Measurements from ENCODE around the gene MID2. TPM values are rescaled to one million over a fixed set of nuclear protein-coding genes. Genes with fewer than 3 reads are reported as not detected.

The MID2 gene
- 6.4 to 10.3 TPM (median 8.5 TPM) in 5 replicates for total RNA-seq (2022; extraction: Qiagen RNA extraction; ENCODE audit: low read depth)

GRCh38 chrX:107825698-107826237 is at the start of gene MID2:
TSS of gene MID2 (plus strand) at chrX:107825866. CDS start at chrX:107826427, 561 bp downstream.

GRCh38 chrX:107777536-107777832 is 48.2 kb upstream of the MID2 start, which contains the start of gene NCBP2L:
TSS of gene NCBP2L (plus strand) at chrX:107777733. CDS start at chrX:107794221, 16,488 bp downstream.

Other genes with a start within 250 kb of the MID2 start
- 88.5 to 117 TPM (median 94.0 TPM) in 5 replicates for gene PRPS1, start 197.4 kb upstream of the MID2 start, total RNA-seq (2022; extraction: Qiagen RNA extraction; ENCODE audit: low read depth)
- 77.2 to 95.4 TPM (median 90.2 TPM) in 5 replicates for gene TSC22D3, start 50.1 kb upstream of the MID2 start, total RNA-seq (2022; extraction: Qiagen RNA extraction; ENCODE audit: low read depth)
- not detected in 5 replicates for gene NCBP2L, start 48.1 kb upstream of the MID2 start, total RNA-seq (2022; extraction: Qiagen RNA extraction; ENCODE audit: low read depth)
- not detected in 5 replicates for gene TEX13B, start 156.5 kb downstream of the MID2 start, total RNA-seq (2022; extraction: Qiagen RNA extraction; ENCODE audit: low read depth)
- gene VSIG1, start 219.2 kb downstream of the MID2 start, total RNA-seq (2022; extraction: Qiagen RNA extraction; ENCODE audit: low read depth) = 0.33 to 0.59 TPM (median 0.47 TPM) in 5 replicates

All from A549 treated with ZK216348 at 1 μM for 4 hours (cell line).